SK-N-SH treated with all-trans-retinoic acid at 6 μM for 48 hours (cell line): ENCODE results near the gene PCDHGB1.
"Not testable (repeated sequence)": the region's sequence is repeated elsewhere in the genome, so short reads cannot be mapped to it uniquely, and the experiment has no call there.

Experiments
- ATAC-seq: fragments of 200-7000 bp; cut with Tn5 transposase; 3 replicates; pipeline ENCODE4 v1.9.1; 2020; ENCODE audit warnings: mild to moderate bottlenecking, moderate library complexity
- ARNTL ChIP-seq: fragments of 450-650 bp; formaldehyde crosslinking; IDR thresholded peaks from 2 replicates; pipeline ENCODE4 v1.5.0; 2020; ENCODE audit warnings: low read depth, mild to moderate bottlenecking, moderate library complexity, borderline replicate concordance
- CREB5 ChIP-seq: fragments of 250-450 bp; sonication (Bioruptor Pico); IDR thresholded peaks from 2 replicates; pipeline ENCODE4 v1.5.1; 2020; ENCODE audit warnings: low read depth, mild to moderate bottlenecking, moderate library complexity
- ESRRG ChIP-seq: fragments of 250-450 bp; sonication (Bioruptor Pico); IDR thresholded peaks from 2 replicates; pipeline ENCODE4 v1.6.1; 2021; ENCODE audit warnings: mild to moderate bottlenecking
- GLIS3 ChIP-seq: fragments of 250-450 bp; sonication (Bioruptor Pico); IDR thresholded peaks from 2 replicates; pipeline ENCODE4 v1.5.0; 2020; ENCODE audit warnings: mild to moderate bottlenecking, moderate library complexity
- OSR1 ChIP-seq: fragments of 250-450 bp; sonication (Bioruptor Pico); IDR thresholded peaks from 2 replicates; pipeline ENCODE4 v1.8.0; 2022; ENCODE audit warnings: moderate library complexity, mild to moderate bottlenecking, inconsistent platforms
- PATZ1 ChIP-seq: fragments of 250-450 bp; sonication (Bioruptor Pico); IDR thresholded peaks from 2 replicates; pipeline ENCODE4 v1.8.0; 2020; ENCODE audit warnings: mild to moderate bottlenecking, moderate library complexity, borderline replicate concordance
- POU6F1 ChIP-seq: fragments of 250-450 bp; sonication (Bioruptor Pico); IDR thresholded peaks from 2 replicates; pipeline ENCODE4 v1.8.0; 2021; ENCODE audit warnings: low read depth, mild to moderate bottlenecking, moderate library complexity, borderline replicate concordance
- PPARA ChIP-seq: fragments of 250-450 bp; sonication (Bioruptor Pico); IDR thresholded peaks from 2 replicates; pipeline ENCODE4 v1.5.0; 2020; ENCODE audit warnings: mild to moderate bottlenecking, borderline replicate concordance
- RARB ChIP-seq: fragments of 250-450 bp; sonication (Bioruptor Pico); IDR thresholded peaks from 2 replicates; pipeline ENCODE4 v1.8.0; 2021; ENCODE audit warnings: mild to moderate bottlenecking, moderate library complexity
- SNAI2 ChIP-seq: fragments of 250-450 bp; sonication (Bioruptor Pico); IDR thresholded peaks from 2 replicates; pipeline ENCODE4 v1.5.0; 2020; ENCODE audit warnings: mild to moderate bottlenecking, moderate library complexity
- TCF4 ChIP-seq: fragments of 250-450 bp; sonication (Bioruptor Pico); IDR thresholded peaks from 2 replicates; pipeline ENCODE4 v1.8.0; 2021; ENCODE audit warnings: mild to moderate bottlenecking, moderate library complexity, borderline replicate concordance
- TOX ChIP-seq: fragments of 250-450 bp; sonication (Bioruptor Pico); IDR thresholded peaks from 2 replicates; pipeline ENCODE4 v1.8.0; 2021; ENCODE audit warnings: mild to moderate bottlenecking, moderate library complexity, borderline replicate concordance
- TSHZ2 ChIP-seq: fragments of 250-450 bp; sonication (Bioruptor Pico); IDR thresholded peaks from 2 replicates; pipeline ENCODE4 v1.5.0; 2020; ENCODE audit warnings: mild to moderate bottlenecking, moderate library complexity
- ZC3H10 ChIP-seq: fragments of 250-450 bp; sonication (Bioruptor Pico); IDR thresholded peaks from 2 replicates; pipeline ENCODE4 v1.5.1; 2021; ENCODE audit warnings: mild to moderate bottlenecking, moderate library complexity
- ZFP3 ChIP-seq: fragments of 250-450 bp; sonication (Bioruptor Pico); IDR thresholded peaks from 2 replicates; pipeline ENCODE4 v1.5.0; 2020; ENCODE audit warnings: mild to moderate bottlenecking, moderate library complexity
- ZFP30 ChIP-seq: fragments of 450-650 bp; formaldehyde crosslinking; IDR thresholded peaks from 2 replicates; pipeline ENCODE4 v1.5.0; 2022; ENCODE audit warnings: mild to moderate bottlenecking, moderate library complexity
- ZNF70 ChIP-seq: fragments of 450-650 bp; formaldehyde crosslinking; IDR thresholded peaks from 2 replicates; pipeline ENCODE4 v1.5.0; 2020; ENCODE audit warnings: mild to moderate bottlenecking, moderate library complexity
- ZNF8 ChIP-seq: fragments of 450-650 bp; formaldehyde crosslinking; IDR thresholded peaks from 2 replicates; pipeline ENCODE4 v1.5.0; 2020; ENCODE audit warnings: mild to moderate bottlenecking, moderate library complexity

The PCDHGB1 gene

GRCh38 chr5:141338538-141339306 lies 11.2 kb upstream of the PCDHGB1 start, which contains the start of gene PCDHGA2 (continued):
- TF ChIP-seq CREB5 (CRISPR knock-in tag): no peak

GRCh38 chr5:141340781-141341354 lies 9.0 kb upstream of the PCDHGB1 start:
- not testable (repeated sequence) for ATAC-seq

GRCh38 chr5:141342773-141343172 lies 7.1 kb upstream of the PCDHGB1 start:
- no peak for TF ChIP-seq ZNF70 (CRISPR knock-in tag)
- no peak for TF ChIP-seq ZFP30
- TF ChIP-seq ESRRG (CRISPR knock-in tag): no peak
- TF ChIP-seq ZFP3: no peak
- TF ChIP-seq PPARA (CRISPR knock-in tag): no peak
- no peak for TF ChIP-seq TOX (CRISPR knock-in tag)
- no peak for TF ChIP-seq RARB (CRISPR knock-in tag)
- TF ChIP-seq ARNTL (CRISPR knock-in tag): no peak
- TF ChIP-seq TSHZ2: no peak
- no peak for TF ChIP-seq POU6F1
- TF ChIP-seq OSR1 (CRISPR knock-in tag): no peak
- no peak for TF ChIP-seq GLIS3 (CRISPR knock-in tag)
- no peak for TF ChIP-seq TCF4
- no peak for TF ChIP-seq ZC3H10 (CRISPR knock-in tag)
- TF ChIP-seq SNAI2: no peak
- no peak for TF ChIP-seq PATZ1
- no peak for TF ChIP-seq ZNF8 (CRISPR knock-in tag)

GRCh38 chr5:141343242-141343952 lies 6.5 kb upstream of the PCDHGB1 start, which contains the start of gene PCDHGA3:
Gene PCDHGA3, plus strand, starts transcription at chr5:141343829. Its CDS starts 205 bp downstream, at chr5:141344034.
- ATAC-seq: no peak
- TF ChIP-seq PATZ1: no peak
- no peak for TF ChIP-seq TSHZ2
- no peak for TF ChIP-seq ZFP3
- TF ChIP-seq CREB5 (CRISPR knock-in tag): no peak
- no peak for TF ChIP-seq ESRRG (CRISPR knock-in tag)
- TF ChIP-seq OSR1 (CRISPR knock-in tag): no peak
- TF ChIP-seq POU6F1: no peak

More at GRCh38 chr5:141342773-141343172, 7.1 kb upstream of the PCDHGB1 start:
- no peak for ATAC-seq
